B cell (primary cell): ENCODE data around the gene ZBTB40. TPM values are rescaled to one million over a fixed set of nuclear protein-coding genes. Genes with fewer than 3 reads are reported as not detected.

Source experiments
- ATAC-seq: fragments of 200-7000 bp; cut with Tn5 transposase; one replicate; pipeline ENCODE4 v1.10.0; 2021; ENCODE audit warnings: low read depth, mild to moderate bottlenecking, moderate number of reproducible peaks, moderate library complexity
- CTCF ChIA-PET: fragments of 350-600 bp; sonication (Branson Sonifier 250); formaldehyde crosslinking; loops from one replicate; lab custom pipeline; 2021; ENCODE audit warnings: antibody characterized with exemption, inconsistent platforms; lab: Charles Lee
- POLR2A ChIA-PET: fragments of 350-600 bp; sonication (Branson Sonifier 250); formaldehyde crosslinking; loops from one replicate; lab custom pipeline; 2021; ENCODE audit warnings: antibody characterized with exemption; lab: Charles Lee
- DNase-seq: peaks from one replicate; pipeline ENCODE4 v3.0.0; 2013
- H2AFZ ChIP-seq: 2 replicates; pipeline ENCODE4 v1.6.1; 2012; ENCODE audit warnings: mild to moderate bottlenecking, low read depth, low read length; ENCODE audit not compliant: insufficient read depth, poor library complexity, severe bottlenecking
- H3K27ac ChIP-seq, 2 donors: 1 replicate in 1 of 2; 2 replicates in 1 of 2; pipeline ENCODE4 v1.5.1; 2012 to 2013; ENCODE audit warnings: low read length in 2 of 2, mild to moderate bottlenecking in 2 of 2, moderate library complexity in 1 of 2
- H3K27me3 ChIP-seq, 4 experiments: fragments of 200-600 bp in 1 of 4; sonication (generic) in 1 of 4; replicated peaks in 1 of 4; 1 replicate in 2 of 4; 2 replicates in 2 of 4; pipeline versions ENCODE4 v1.6.1 to v1.7.0; 2013 to 2016; ENCODE audit warnings: low read length in 3 of 4, mild to moderate bottlenecking in 2 of 4, mixed read lengths in 1 of 4, moderate library complexity in 1 of 4; ENCODE audit not compliant: insufficient read depth in 4 of 4, control insufficient read depth in 3 of 4; ENCODE audit errors: control extremely low read depth in 1 of 4
- H3K36me3 ChIP-seq, 2 experiments: replicated peaks in 1 of 2; 1 replicate in 1 of 2; 2 replicates in 1 of 2; pipeline versions ENCODE4 v1.6.1 to v1.7.1; 2013; ENCODE audit warnings: low read length in 1 of 2; ENCODE audit not compliant: insufficient read depth in 2 of 2, control insufficient read depth in 1 of 2; ENCODE audit errors: control extremely low read depth in 1 of 2, extremely low read depth in 1 of 2
- H3K4me1 ChIP-seq, 2 donors: fragments of 200-600 bp in 1 of 2; sonication (generic) in 1 of 2; 1 replicate in 1 of 2; 2 replicates in 1 of 2; pipeline versions ENCODE4 v1.5.1 to v1.6.1; 2013 to 2017; ENCODE audit warnings: low read length in 2 of 2; ENCODE audit not compliant: control insufficient read depth in 2 of 2, insufficient read depth in 2 of 2
- H3K4me2 ChIP-seq: replicated peaks from 2 replicates; pipeline ENCODE3; 2012; ENCODE audit warnings: mild to moderate bottlenecking, low read depth, low read length; ENCODE audit not compliant: poor library complexity, severe bottlenecking
- H3K4me3 ChIP-seq, 5 experiments: fragments of 200-600 bp in 1 of 5; sonication (generic) in 1 of 5; 1 replicate in 3 of 5; 2 replicates in 2 of 5; pipeline versions ENCODE4 v1.5.1 to v1.7.0; 2011 to 2016; ENCODE audit warnings: low read length in 4 of 5, mild to moderate bottlenecking in 4 of 5, low read depth in 2 of 5, control low read depth in 1 of 5, moderate library complexity in 1 of 5; ENCODE audit not compliant: insufficient read depth in 1 of 5; ENCODE audit errors: control extremely low read depth in 1 of 5, extremely low read depth in 1 of 5
- H3K79me2 ChIP-seq: fragments of 200-600 bp; sonication (generic); one replicate; pipeline ENCODE4 v1.6.0; 2016; ENCODE audit warnings: low read length; ENCODE audit not compliant: control insufficient read depth, insufficient read depth
- H3K9ac ChIP-seq: fragments of 200-600 bp; sonication (generic); 2 replicates; pipeline ENCODE4 v1.6.1; 2017; ENCODE audit warnings: mild to moderate bottlenecking, low read length, moderate library complexity
- H3K9me3 ChIP-seq, 3 donors: one replicate each; pipeline versions ENCODE4 v1.6.1 to v1.7.1; 2013; ENCODE audit warnings: low read length in 2 of 3; ENCODE audit not compliant: control insufficient read depth in 2 of 3, insufficient read depth in 1 of 3; ENCODE audit errors: control extremely low read depth in 1 of 3
- H4K20me1 ChIP-seq: 2 replicates; pipeline ENCODE4 v1.6.0; 2012; ENCODE audit warnings: mild to moderate bottlenecking, low read length; ENCODE audit not compliant: insufficient read depth, control insufficient read depth, poor library complexity, severe bottlenecking
- H3K27ac Mint-ChIP-seq: one replicate; pipeline ENCODE4 v1.8.0; 2021; ENCODE audit warnings: mixed read lengths
- H3K27me3 Mint-ChIP-seq: one replicate; pipeline ENCODE4 v1.8.0; 2021; ENCODE audit warnings: mixed read lengths
- H3K4me1 Mint-ChIP-seq: one replicate; pipeline ENCODE4 v1.8.0; 2021; ENCODE audit warnings: mixed read lengths
- H3K4me3 Mint-ChIP-seq: one replicate; pipeline ENCODE4 v1.8.0; 2021; ENCODE audit warnings: mixed read lengths
- H3K9me3 Mint-ChIP-seq: one replicate; pipeline ENCODE4 v1.8.0; 2022; ENCODE audit warnings: mixed read lengths; ENCODE audit not compliant: insufficient read depth
- EZH2 ChIP-seq: IDR thresholded peaks from 2 replicates; pipeline ENCODE4 v1.6.1; 2012; ENCODE audit warnings: borderline replicate concordance, low read depth, mild to moderate bottlenecking, moderate library complexity, low read length; ENCODE audit not compliant: insufficient read depth, poor library complexity, severe bottlenecking
- WGBS: methylation state at CpG from one replicate; pipeline ENCODE4 v1.1.5; 2013; ENCODE audit warnings: missing lambda C conversion rate; ENCODE audit not compliant: insufficient coverage; 5-methylcytosine and 5-hydroxymethylcytosine counted together
- intact Hi-C: fragments of 100-400 bp; cut with micrococcal nuclease; formaldehyde crosslinking; loops from one replicate; pipeline ENCODE4 v1.10.0; 2022
- polyA plus RNA-seq: library from polyadenylated mRNA; depleted of rRNA; stranded (reverse); fragments of >200 nt; gene quantifications from 2 replicates; pipeline ENCODE4 v1.2.3, GENCODE V29; 2012
- total RNA-seq, 2 donors: library from RNA; stranded (reverse); fragments of 120-200 nt in 1 of 2; gene quantifications; 1 replicate in 1 of 2; 2 replicates in 1 of 2; pipeline versions ENCODE4 v1.2.3 to v1.2.4, GENCODE V29; 2013 to 2022
- TF ChIP-seq, protein P1 (sequence below): fragments of 200-600 bp; IDR thresholded peaks from one replicate; pipeline ENCODE4 v1.8.0; 2022; ENCODE audit warnings: antibody characterized with exemption, mild to moderate bottlenecking

The ZBTB40 gene
- total and polyA plus RNA-seq, 2 donors (not counting 1 experiment from before 2014, with no cell fraction given) = 30.9 to 51.9 TPM

DNA sequence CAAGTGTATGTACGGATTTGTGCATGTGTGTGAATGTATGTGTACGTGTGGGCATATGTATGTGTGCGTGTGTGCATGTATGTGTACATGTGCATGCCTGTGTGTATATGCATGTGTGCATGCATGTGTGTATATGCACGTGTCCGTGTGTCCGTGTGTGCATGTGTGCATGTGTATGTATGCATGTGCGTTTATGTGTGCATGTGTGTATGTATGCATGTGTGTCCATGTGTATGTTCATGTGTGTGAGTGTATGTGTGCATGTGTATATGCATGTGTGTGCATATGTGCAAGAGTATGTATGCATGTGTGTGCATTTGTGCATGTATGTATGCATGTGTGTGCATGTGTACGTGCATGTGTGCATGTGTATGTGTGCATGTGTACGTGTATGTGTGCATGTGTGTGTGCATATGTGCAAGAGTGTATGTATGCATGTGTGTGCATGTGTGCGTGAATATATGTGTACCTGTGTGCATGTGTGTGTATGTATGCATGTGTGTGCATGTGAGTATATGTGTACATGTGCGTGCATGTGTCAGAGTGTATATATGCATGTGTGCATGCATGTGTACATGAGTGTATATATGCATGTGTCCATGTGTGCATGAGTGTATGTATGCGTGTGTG, 127.2 kb downstream of the ZBTB40 start:
- no peaks in the 10 kb centered on the region for H3K27me3 ChIP-seq
- POLR2A ChIA-PET = no interaction called here
- intact Hi-C loops = no loop called here

DNA sequence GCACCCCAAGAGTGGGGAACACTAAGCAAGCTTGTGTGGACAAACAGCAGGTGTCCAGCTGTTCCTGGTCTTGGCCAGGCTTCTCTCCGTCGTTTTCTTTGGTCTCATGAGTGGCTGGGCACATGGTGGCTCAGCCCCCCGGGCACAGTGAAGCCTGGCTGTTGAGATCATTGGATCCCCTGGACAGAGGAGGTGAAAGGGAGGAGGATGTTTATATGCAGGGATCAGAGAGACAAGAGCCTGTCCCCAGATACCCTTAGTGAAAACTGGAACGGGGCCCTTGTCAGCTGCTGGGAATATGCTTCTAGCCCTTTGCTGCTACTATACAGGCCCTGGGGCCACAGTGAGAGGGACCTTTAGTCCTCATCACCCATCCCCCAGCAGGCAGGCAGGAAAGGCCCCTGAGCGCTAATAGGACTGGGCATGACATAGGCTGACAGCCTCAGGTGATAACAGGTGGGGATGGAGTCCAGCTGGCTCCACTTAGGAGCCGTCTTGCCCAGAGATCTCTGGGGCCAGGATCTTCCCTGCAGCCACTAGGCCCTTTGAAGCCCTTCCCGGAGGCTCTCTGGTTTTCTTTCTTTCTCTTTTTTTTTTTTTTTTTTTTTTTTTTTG, 128.0 kb downstream of the ZBTB40 start:
- intact Hi-C loops = no loop called here
- 83% methylated on average over 5 of the region's 7 CpGs for WGBS
- no peak for DNase-seq
- no peaks in the 10 kb centered on the region for H3K4me1 Mint-ChIP-seq
- Histone ChIP-seq H3K9me3 (peaks cover 0 to 6% (median 0%) of the 10 kb centered on the region in 3 donors), H4K20me1 (no peaks in the 10 kb centered on the region), H3K4me2 (no peak overlapping the region), H3K27ac (no peak overlapping the region), H3K79me2 (no peaks in the 10 kb centered on the region), H3K36me3 (no peaks in the 10 kb centered on the region), H2AFZ (no peak overlapping the region), H3K4me3 (no peak overlapping the region), H3K4me1 (no peaks in the 10 kb centered on the region), H3K9ac (no peak overlapping the region), H3K27me3 (no peaks in the 10 kb centered on the region)
- TF ChIP-seq, protein P1, sequence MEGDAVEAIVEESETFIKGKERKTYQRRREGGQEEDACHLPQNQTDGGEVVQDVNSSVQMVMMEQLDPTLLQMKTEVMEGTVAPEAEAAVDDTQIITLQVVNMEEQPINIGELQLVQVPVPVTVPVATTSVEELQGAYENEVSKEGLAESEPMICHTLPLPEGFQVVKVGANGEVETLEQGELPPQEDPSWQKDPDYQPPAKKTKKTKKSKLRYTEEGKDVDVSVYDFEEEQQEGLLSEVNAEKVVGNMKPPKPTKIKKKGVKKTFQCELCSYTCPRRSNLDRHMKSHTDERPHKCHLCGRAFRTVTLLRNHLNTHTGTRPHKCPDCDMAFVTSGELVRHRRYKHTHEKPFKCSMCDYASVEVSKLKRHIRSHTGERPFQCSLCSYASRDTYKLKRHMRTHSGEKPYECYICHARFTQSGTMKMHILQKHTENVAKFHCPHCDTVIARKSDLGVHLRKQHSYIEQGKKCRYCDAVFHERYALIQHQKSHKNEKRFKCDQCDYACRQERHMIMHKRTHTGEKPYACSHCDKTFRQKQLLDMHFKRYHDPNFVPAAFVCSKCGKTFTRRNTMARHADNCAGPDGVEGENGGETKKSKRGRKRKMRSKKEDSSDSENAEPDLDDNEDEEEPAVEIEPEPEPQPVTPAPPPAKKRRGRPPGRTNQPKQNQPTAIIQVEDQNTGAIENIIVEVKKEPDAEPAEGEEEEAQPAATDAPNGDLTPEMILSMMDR = no peak
- no peak for TF ChIP-seq EZH2
- H3K4me3 Mint-ChIP-seq = no peak overlapping the region
- CTCF ChIA-PET = interaction anchor here (0.6 kb wide), 1 partner anchor 60 kb away, joined by 3 read pairs; no protein-coding TSS in a partner anchor
- POLR2A ChIA-PET = no interaction called here
- no peaks in the 10 kb centered on the region for H3K27me3 Mint-ChIP-seq
- no peak for ATAC-seq
- no peak overlapping the region for H3K27ac Mint-ChIP-seq
- peaks cover 2% of the 10 kb centered on the region for H3K9me3 Mint-ChIP-seq

More for the DNA sequence above, 127.2 kb downstream of the ZBTB40 start:
- ATAC-seq (no peak), DNase-seq (no peak)
- no peak overlapping the region for H3K4me3 Mint-ChIP-seq
- Histone ChIP-seq H3K36me3 (no peaks in the 10 kb centered on the region), H3K4me1 (no peaks in the 10 kb centered on the region), H3K4me3 (no peak overlapping the region), H2AFZ (no peak overlapping the region), H3K27ac (no peak overlapping the region), H3K9me3 (peaks cover 0 to 6% (median 0%) of the 10 kb centered on the region in 3 donors), H3K9ac (no peak overlapping the region), H4K20me1 (no peaks in the 10 kb centered on the region), H3K79me2 (no peaks in the 10 kb centered on the region), H3K4me2 (no peak overlapping the region)
- WGBS = 90% methylated on average over 12 of the region's 12 CpGs
- H3K27ac Mint-ChIP-seq = peak overlapping the region; percentile 32
- CTCF ChIA-PET = no interaction called here
- no peaks in the 10 kb centered on the region for H3K4me1 Mint-ChIP-seq
- H3K9me3 Mint-ChIP-seq = peaks cover 2% of the 10 kb centered on the region
- TF ChIP-seq, protein P1 = no peak
- no peak for TF ChIP-seq EZH2
- no peaks in the 10 kb centered on the region for H3K27me3 Mint-ChIP-seq
